NCI-H187 (cell line): ENCODE data around the gene CTSE.

ENCODE experiments used
- DNase-seq, 2 experiments: peaks; one replicate each; lab custom pipeline; 2025; lab: John Stamatoyannopoulos, UW

CTSE gene

GRCh38 chr1:205991237-205991636 lies 32.5 kb downstream of the CTSE start:
- DNase-seq, result no peak

GRCh38 chr1:205990226-205990625 lies 33.5 kb downstream of the CTSE start:
- DNase-seq, result no peak

DNA sequence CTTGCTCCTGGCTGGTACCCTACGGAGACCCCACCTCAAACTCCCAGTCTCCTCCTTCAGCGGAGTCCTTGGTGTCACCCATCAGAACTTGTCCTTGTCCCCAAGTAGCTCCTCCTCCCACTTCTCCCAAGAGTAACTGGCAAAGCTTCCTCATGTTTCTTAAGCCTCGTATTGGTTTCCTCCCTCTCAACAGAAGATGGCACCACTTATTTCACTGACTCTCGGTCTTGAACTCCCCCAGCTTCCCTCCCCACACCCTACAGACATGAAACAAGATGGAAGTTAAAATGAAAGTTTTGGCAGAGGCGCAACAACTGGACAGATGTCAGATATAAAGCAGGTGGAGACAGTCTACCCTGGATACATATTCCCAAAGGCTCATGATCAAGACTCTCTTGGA lies 33.9 kb downstream of the CTSE start:
- DNase-seq, result no peak

DNA sequence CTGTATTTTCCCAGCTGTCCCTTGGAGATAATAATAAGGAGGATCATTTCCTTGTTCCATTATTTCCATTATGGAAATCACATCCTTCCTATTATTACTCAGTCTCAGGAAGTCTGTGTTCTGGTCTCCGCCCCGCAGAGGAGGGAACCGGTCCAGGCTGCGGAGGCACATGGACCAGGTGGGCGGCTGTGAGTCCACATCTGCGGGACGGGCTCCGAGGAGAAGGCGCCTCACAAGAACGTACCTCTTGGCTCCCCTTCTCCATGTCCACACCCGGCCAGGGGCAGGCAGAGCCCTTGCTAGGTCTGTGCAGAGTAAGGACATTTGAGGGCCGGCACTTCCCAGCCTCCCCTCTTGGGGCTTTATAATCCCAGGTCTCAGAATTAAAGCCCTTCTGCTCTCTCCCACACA lies 35.1 kb downstream of the CTSE start:
- DNase-seq, result no peak

GRCh38 chr1:205986861-205987260 lies 36.8 kb downstream of the CTSE start:
- no peak for DNase-seq

DNA sequence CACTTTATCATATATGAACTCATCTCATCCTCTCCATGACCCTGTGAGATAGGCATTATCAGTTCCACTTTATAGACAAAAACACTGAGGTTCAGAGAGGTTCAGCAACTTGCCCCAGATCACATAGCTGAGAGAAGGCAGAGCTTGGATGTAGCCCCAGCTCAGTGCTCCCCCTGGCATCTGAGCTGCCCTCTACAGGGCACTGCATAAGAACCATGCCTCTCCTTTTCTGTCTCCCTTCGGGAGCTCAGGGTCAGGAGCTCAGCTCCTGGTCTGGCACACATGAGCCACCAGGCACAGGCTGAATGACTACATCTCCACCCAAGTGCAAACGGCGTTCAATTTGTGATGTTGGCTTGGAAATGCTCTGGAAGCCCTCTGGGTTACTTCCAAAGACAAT lies 37.4 kb downstream of the CTSE start:
- no peak for DNase-seq

- no peak for DNase-seq
Measured at GRCh38 chr1:205985330-205986005, 38.2 kb downstream of the CTSE start.

GRCh38 chr1:205983925-205984725 lies 39.6 kb downstream of the CTSE start:
- peak; percentile 17 to 55 for DNase-seq

- no peak for DNase-seq
Measured at GRCh38 chr1:205981257-205981656, 42.4 kb downstream of the CTSE start.

- no peak for DNase-seq
Measured at GRCh38 chr1:205980237-205980870, 43.3 kb downstream of the CTSE start.

- no peak for DNase-seq
Measured at GRCh38 chr1:205979301-205979700, 44.4 kb downstream of the CTSE start.

DNA sequence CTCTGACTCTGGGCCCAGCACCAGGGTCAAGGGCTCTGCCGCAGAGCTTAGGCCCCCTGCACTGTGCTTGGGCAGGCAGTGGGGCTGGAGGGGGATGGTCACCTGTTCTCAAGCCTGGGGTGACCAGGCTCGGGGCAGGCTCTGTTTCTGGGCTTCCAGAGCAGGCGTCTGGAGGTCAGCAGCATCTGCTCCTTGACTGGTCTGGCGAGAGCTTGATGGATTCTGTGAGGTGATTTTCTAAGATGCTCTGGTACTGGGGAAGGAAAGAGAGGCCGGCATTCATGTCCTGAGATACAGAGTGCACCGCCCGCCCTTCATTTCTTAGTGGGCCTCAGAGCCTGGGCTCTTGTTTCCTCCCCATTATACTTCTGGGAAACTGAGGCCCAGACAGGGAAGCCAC lies 45.0 kb downstream of the CTSE start:
- DNase-seq, result no peak

- peak; percentile 94 to 96 for DNase-seq
Measured at GRCh38 chr1:205977402-205978014, 46.2 kb downstream of the CTSE start.

GRCh38 chr1:205976708-205977401 lies 46.8 kb downstream of the CTSE start:
- peak; percentile 88 to 93 for DNase-seq

- DNase-seq, result no peak
Measured at GRCh38 chr1:205976036-205976435, 47.7 kb downstream of the CTSE start.

GRCh38 chr1:205975387-205975998 lies 48.2 kb downstream of the CTSE start:
- no peak for DNase-seq

GRCh38 chr1:205974712-205975111 lies 49.0 kb downstream of the CTSE start:
- no peak for DNase-seq

DNA sequence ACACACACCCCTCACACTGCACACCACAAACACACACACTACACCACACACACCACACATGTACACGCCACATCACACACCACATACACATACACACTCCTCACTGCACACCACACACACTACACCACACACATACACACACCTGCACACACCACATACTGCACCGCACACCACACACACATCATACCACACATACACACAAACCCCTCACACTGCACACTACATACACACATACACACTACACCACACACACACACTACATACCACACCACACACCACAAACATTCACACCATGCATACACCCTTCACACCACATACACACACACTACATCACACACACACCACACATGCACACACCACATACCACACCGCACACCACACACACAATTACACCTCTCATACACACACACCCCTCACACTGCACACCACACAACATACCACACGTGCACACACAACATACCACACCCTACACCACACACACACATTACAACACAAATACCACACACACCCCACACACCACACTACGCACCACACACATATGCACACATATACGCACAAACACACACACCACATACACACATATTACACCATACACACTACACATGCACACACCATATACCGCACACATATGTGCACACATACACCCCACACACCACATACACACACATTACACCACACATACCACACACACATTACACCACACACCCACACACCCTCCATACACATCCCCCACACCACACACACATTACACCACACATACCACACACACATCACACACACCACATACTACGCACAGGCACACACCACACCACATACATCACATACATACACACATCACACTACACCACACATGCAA lies 50.1 kb downstream of the CTSE start:
- no peak for DNase-seq

DNA sequence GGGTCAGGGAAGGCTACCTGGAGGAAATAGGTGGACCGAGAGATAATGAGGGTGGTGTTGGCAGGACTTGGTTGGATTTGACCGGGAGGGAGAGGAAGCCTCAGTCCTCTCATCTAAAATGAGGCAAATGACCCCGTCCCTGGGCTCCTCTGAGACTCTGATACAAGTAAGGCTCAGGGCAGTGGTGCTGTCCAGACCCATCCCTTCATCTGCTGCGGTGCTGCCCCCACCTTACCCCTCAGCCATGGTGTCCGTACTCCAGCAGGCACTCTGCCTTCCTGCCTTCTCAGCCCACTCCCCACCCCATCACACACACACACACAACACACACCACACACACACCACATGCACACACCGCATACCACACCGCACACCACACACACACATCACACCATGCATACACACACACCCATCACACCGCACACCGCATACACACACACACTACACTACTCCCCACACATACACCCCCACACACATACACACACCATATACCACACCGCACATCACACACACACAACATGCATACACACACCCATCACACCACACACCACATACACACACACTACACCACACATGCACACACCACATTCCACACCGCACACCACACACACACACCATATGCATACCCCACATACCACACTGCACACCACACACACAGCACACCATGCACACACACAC lies 51.1 kb downstream of the CTSE start:
- no peak for DNase-seq

- DNase-seq, result no peak
Measured at GRCh38 chr1:205972081-205972480, 51.6 kb downstream of the CTSE start.
